GM10266 (cell line): ENCODE results near the gene PTGES3L.
A peak's percentile ranks its signal among the peaks of the same experiment; 100 is the strongest.

ENCODE experiments used
- DNase-seq: peaks from one replicate; pipeline ENCODE4 v3.0.0; 2012; ENCODE audit errors: extremely low spot score
- CTCF ChIP-seq: IDR thresholded peaks from 2 replicates; pipeline ENCODE4 v1.5.1; 2012; ENCODE audit warnings: mild to moderate bottlenecking, low read depth; ENCODE audit not compliant: control insufficient read depth, insufficient read depth; ENCODE audit errors: missing control alignments

PTGES3L gene

GRCh38 chr17:43024407-43025289, 44.8 kb upstream of the PTGES3L start, which contains the start of gene RND2:
Gene RND2, plus strand, starts transcription at chr17:43025231. Its CDS starts 117 bp downstream, at chr17:43025348.
- peak; percentile 73 for TF ChIP-seq CTCF

GRCh38 chr17:43021741-43022512, 42.0 kb upstream of the PTGES3L start, which contains the start of gene VAT1:
Gene VAT1, minus strand, starts transcription at chr17:43022385. Its CDS starts 63 bp downstream, at chr17:43022322.
- no peak for TF ChIP-seq CTCF
- peak; percentile 84 for DNase-seq

More at GRCh38 chr17:43024407-43025289, 44.8 kb upstream of the PTGES3L start, which contains the start of gene RND2:
- DNase-seq, result peak; percentile 97

GRCh38 chr17:43020789-43021740, 41.2 kb upstream of the PTGES3L start:
- peak; percentile 61 for DNase-seq
- no peak for TF ChIP-seq CTCF

GRCh38 chr17:43020030-43020621, 40.2 kb upstream of the PTGES3L start:
- TF ChIP-seq CTCF, result no peak
- DNase-seq, result no peak

- no peak for DNase-seq
- no peak for TF ChIP-seq CTCF
Measured at GRCh38 chr17:43019418-43019817, 39.5 kb upstream of the PTGES3L start.

- no peak for DNase-seq
- no peak for TF ChIP-seq CTCF
Measured at GRCh38 chr17:43018932-43019331, 39.1 kb upstream of the PTGES3L start.
